ENCODE results near the gene LRRC31. TPM values are rescaled to one million over a fixed set of nuclear protein-coding genes. Genes with fewer than 3 reads are reported as not detected.
A peak's percentile ranks its signal among the peaks of the same experiment; 100 is the strongest.

The LRRC31 gene
- total RNA-seq, 1 donor from 2014 or later = not detected

DNA sequence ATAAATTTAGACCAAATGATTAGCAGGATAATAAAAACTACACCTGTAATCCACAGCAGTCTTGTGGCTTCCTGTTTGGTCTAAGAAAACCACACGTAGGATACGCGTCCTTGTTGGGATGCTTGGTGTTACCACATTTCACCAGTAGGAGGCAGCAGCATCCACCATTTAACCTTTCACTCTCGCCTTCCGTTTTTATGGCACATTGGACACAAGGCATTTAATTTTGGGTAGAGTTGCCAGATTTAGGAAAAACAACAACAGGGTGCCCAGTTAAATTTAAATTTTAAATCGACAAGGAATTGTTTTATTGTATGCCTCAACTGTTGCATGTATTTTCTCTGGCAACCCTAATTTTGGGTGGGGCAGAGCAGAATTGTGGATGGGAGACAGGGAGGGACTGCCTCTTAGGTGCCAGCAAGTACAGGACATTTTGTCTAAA lies 6.3 kb downstream of the LRRC31 start:
- DNase-seq = peak; percentile 32

DNA sequence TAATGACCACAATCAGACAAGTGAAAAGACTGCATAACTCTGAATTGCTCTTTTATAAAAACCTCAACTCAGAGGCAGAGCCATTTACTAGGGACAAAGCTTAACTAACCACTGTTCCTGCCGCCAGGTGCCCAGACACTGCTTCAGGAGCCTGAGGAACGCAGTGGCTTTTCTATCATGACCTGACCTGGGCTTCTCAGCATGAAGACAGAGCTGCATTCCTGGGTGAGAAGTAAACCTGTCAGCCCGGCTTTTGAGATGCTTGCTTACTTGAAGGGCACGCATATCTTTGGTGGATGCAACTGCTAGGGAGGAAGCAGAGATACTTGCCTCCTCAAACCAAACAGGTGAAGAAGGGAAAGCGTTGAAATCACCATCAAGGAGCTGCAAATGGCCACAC lies 7.9 kb downstream of the LRRC31 start:
- no peak for DNase-seq

DNA sequence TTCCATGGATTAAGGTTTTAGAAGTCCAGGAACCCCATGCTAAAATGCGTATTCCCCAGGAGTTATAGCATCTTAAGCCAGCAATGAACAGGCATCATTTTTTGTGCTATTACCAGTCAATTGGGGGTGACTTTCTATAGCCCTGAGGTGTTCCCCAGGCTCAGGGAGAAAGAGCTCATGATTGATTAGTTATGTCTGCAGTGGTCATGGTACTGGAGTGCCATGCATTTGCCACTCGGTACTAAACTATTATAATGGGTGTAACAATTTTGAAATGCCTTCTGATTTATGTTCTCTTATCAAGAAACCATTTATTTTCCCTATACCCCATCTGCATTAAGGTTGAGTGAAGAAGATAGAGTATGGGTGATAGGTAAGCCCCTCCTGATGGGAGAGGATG lies 11.9 kb downstream of the LRRC31 start:
- DNase-seq = no peak

DNA sequence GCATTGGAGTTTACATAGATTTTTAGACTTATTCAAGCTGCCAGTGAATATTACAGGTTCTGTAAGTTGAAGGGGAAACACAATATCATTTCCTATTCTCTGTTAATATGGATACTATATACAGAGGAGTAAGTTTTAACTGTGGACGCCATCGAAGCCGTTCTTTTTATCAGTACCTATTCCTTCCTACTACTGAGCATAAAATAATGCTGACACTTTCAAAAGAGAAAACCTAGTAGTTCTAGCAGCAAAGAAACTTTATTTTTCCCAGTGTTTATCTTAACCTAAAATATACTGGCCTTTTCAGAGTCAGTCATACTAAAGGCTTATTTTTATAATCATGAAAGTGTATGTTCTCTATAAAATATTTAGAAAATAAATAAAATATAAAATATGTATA lies 14.2 kb downstream of the LRRC31 start:
- no peak for DNase-seq

DNA sequence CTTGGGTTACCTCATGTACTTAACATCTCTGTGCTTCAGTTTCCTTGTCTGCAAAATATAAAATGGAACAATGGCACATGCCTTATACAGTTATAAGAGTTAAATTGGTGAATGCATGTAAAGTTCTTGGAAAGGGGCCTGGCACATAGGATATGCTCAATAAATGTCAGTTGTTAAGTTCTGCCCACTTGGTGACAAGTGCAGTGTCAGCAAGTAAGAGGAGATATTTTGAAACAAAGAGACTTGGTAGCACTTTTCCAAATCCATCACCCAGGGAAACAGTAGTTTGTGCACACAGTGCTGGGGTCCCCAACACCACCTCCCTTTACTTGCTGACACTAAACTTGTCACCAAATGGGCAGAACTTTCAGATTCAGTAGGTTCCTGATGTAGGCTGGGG lies 19.1 kb downstream of the LRRC31 start:
- no peak for DNase-seq

DNA sequence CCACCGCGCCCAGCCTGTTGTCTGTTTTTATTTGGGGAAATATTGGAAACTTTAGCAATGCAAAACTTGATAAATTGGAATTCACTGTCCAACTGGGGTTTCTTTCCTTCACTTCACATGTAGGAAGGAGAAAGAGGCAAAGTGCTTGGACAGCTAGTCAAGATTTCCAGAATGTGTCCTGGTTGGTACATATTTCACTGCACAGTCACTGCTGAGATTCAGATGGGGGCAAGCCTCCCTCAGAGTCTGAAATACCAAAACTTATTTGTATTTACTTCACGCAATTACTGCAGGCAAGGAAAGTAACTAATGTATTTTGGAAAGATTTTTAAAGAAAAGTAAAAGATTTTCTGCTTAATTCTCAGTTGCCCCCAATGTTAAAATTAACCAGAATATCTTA lies 21.0 kb downstream of the LRRC31 start:
- DNase-seq = no peak

DNA sequence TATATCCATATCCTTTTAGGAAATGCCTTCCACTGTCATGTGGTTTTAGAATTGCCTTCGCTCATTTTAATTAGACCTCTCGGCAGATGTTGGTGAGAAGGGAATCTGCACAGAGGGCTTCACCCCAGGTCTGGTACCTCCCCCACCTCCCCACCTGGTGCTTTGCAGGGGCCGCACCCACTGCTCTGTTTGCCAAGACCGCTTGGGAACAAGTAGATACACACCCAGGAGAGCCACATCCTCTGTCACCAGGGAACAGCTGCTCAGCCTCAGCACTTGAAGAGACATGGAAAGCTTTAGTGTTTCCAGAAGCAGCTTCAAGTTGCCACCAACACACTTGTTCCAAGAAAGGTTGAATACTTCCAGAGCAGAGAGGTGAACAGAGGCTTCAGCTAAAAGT lies 21.8 kb downstream of the LRRC31 start:
- no peak for DNase-seq

DNA sequence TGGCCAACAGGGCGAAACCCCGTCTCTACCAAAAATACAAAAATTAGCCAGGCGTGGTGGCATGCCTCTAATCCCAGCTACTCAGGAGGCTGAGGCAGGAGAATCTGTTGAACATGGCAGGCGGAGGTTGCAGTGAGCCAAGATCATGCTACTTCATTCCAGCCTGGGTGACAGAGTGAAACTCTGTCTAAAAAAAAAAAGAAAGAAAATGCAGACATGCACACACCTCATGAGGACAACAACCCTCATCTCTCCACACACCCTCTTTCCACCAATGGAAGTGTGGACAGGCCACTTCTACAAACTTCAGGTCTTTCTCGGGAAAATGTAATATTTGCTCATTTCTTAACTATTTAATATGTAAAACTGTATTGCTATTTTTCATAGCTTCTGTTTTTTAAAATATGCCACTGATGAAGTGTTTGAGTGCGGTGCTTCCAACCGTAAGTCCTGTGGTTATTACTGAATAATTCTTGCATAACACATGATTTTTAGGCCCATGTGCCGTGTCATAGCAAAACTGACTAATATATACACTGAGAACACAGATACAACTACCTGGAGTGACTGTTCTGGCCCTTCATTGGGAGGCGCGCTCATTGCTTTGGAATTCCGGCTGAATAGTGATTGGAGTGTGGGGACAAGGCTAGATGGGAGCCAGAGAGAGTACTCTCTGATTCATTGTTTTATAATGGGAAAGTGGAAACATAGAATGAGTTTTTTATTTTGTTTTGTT lies 23.1 kb downstream of the LRRC31 start:
- DNase-seq = no peak

DNA sequence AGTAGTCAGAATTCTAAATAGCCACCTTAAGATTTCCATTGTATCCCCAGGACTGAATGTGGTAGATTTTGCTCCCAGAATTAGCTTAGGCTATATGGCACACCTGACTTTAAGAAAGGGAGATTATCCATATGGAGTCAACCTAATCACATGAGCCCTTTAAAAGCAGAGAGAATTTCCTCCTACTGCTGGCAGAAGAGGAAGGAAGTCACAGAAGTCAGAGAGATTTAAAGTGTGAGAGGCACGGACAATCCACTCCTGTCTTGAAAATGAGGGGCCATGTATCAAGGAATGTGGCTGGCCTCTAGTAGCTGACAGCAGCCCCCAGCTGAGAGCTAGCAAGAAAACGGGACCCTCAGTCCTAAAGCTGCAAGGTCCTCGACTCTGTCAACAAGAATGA lies 26.8 kb downstream of the LRRC31 start:
- no peak for DNase-seq

DNA sequence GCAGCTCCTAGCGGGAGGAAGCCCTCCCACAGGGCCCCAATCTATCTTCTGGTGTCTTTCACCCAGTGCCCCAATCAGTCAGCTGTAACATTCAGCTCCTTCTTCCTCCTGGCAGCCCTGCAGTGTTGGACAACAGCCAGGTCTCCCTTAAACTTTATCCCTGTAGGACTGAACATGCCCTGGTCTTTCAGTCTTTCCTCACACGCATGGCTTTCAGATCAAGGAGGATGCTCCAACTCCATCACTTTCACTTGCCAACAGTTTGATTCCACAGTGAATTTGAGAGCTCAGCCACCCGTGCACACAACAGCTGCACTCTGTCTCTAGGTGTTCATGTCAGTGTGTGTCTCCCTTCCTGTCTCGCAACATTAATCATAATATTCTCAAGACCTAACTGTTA lies 28.6 kb downstream of the LRRC31 start:
- no peak for DNase-seq

DNA sequence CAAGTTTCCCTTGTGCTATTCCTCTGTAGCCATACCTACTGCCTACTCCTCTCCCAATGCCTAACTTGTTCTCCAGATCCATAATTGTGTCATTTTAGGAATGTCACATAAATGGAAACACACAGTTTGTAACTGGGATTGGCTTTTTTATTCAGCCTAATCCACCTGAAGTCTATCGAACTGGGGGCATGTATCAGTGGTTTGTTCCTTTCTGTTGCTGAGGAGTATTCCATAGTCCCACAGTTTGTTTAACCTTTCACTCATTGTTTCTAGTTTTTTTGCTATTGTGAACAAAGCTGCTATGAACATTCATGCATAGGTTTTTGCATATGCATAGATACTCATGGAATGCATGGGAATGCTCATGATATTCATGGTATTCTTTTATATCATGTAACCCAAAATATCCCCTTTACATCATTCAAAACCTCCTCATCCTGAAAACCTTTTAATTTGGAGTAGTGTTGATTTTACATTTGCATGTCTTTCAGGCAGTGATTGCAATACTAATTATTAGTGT lies 31.2 kb downstream of the LRRC31 start:
- no peak for DNase-seq

DNA sequence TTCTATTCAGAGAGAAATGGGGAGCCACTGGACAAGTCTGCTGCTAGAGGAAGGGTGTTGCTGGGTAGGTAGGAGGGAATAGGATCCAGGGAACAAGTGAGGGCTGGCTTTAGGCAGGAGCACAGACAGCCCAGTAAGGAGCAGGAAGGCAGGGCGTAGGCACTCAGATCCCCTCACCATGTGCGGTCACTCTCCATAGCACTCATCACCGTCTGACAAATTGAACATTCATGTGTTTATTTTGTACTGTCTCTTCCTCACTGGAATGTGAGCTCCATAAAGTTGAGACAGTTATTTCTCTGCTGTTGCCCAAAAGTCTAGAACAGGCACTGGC lies 32.8 kb downstream of the LRRC31 start:
- DNase-seq = no peak

DNA sequence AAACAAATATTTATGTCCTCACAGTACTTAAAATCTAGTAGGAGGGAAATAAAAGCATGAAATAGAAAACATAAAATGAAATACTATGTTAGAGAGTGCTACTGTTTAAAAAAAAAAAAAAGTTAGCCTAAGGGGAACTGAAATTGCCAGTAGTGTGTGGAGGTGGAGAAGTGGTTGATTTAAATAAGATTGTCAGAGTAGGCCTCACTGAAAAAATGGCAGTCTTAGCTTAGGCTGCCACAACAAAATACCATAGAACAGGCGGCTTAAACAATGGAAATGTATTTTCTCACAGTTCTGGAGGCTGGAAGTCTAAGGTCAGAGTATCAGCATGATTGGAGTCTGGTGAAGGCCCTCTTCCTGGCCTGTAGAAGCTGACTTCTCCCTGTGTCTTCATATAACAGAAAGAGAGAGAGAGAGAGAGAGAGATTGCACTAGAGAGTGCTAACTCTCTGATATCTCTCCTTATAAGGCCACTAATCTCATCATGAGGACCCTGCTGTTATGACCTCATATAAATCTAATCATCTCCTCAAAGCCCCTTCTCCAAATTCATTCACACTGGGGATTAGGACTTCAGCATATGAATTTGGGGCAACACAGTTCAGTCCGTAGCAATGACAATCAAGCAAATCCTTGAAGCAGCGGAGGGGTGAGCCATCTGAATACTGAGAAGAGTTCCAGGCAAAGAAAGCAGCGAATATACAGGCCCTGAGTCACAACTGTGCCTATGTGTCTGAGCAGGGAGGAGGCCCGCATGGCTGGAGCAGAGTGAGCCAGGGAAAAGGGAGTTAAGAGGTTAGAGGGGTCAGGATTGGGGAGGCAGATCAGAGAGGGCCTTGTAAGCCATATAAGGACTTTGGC lies 33.4 kb downstream of the LRRC31 start:
- DNase-seq = no peak

DNA sequence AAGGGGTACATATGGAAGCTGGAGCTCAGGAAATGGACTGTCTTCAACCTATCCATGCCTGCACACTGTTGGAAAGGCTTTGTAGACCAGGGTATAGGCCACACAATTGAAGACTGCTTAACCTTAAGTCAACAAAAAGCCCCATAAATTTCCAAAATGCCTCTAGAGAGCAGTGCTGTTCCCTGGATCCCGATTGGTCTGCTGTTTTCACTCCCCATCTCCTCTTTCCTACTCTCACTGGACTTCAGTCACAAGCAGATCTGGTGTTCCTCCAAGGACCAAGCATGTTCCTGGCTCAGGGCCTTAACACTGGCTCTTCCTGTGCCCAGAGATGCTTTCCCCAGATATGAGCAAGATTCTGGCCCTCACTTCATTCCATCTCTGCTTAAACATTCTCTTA lies 34.2 kb downstream of the LRRC31 start:
- DNase-seq = no peak

DNA sequence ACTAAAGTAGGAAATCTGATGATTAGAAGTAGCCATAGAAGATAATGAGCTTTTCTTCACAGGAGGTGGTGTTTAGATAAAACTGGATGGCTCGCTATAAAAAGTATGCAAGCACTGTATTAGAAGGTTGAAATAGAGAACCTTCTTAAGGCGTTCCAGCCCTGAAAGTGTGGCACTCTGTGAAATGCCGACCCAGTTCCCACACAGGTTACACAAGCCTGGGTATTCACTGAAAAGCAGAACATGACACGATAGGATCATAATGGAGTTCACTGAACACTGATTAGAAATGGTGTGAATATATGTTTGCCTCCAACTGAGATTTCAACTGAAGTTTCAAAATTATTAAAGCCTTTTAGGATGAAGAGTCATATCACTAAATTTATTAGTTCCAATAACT lies 42.0 kb downstream of the LRRC31 start:
- DNase-seq = no peak

DNA sequence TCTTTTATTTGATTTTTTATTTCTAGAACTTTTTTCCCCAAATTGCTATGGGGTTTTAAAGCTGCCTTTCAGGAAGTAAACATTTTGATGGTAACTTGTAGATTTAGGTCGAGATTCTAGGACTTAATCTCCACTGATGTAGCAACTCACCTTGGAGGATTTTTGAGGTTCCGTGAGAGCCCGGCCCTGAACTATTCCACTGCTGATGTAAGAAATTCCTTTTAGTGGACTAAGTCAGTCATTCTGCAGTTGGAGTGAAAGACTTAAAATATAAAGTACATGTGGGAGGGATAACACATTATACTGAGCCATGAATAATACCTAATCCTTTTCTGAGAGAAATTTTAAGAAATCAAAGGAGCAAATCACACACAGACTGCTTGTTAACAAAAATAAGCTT lies 44.4 kb downstream of the LRRC31 start:
- no peak for DNase-seq

DNA sequence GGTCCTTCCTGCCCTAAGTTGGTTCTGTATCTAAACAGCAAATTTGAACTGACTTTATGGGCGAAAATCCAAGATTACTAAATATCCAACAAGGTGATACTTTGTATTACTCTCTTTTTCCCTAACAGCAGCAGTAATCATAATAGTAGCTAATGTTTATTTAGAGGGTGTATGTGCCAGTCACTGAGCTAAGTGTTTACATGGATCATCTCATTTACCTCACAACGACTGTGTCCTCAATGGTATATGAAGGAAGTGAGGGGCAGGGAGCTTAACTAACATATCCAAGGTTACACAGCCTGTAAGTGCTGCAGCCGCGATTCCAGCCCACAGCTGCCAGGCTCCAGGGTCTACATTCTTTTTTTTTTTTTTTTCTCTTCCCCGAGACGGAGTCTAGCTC lies 46.8 kb downstream of the LRRC31 start:
- no peak for DNase-seq

DNA sequence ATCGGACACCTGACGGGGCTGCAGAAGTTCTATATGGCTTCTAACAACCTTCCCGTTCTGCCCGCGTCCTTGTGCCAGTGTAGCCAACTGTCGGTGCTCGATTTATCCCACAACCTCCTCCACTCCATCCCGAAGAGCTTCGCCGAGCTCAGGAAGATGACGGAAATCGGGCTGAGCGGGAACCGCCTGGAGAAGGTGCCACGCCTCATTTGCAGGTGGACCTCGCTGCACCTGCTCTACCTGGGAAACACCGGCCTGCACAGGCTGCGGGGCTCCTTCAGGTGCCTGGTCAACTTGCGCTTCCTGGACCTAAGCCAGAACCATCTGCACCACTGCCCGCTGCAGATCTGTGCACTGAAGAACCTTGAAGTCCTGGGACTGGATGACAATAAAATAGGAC lies 47.2 kb downstream of the LRRC31 start:
- no peak for DNase-seq

DNA sequence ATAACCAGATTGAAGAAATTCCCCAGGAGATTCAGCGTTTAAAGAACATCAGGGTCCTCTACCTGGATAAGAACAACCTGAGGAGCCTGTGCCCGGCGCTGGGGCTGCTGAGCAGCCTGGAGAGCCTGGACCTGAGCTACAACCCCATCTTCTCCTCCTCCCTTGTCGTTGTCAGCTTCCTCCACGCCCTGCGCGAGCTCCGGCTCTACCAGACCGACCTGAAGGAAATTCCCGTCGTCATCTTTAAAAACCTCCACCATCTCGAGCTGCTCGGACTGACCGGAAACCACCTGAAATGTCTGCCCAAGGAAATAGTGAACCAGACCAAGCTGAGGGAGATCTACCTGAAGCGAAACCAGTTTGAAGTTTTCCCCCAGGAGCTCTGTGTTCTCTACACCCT lies 47.6 kb downstream of the LRRC31 start:
- DNase-seq = no peak

DNA sequence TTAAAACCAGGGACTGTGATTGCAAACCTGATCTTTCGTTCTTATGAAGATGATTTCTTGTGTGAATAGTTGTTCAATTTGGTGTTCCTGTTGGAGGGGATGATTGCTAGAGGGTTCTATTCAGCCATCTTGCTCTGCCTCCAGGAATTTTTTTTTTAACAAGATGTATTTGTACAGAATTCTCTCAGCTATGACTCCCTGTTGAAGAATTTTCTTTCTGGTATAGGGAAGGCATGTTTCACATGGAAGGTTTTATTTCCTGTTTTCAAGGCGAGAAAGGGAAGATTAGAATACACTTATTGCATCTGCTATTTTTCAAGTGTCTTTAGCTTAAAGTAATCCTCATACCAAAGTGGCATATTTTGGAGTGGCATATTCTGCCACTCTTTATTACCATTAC lies 51.4 kb downstream of the LRRC31 start:
- DNase-seq = no peak

DNA sequence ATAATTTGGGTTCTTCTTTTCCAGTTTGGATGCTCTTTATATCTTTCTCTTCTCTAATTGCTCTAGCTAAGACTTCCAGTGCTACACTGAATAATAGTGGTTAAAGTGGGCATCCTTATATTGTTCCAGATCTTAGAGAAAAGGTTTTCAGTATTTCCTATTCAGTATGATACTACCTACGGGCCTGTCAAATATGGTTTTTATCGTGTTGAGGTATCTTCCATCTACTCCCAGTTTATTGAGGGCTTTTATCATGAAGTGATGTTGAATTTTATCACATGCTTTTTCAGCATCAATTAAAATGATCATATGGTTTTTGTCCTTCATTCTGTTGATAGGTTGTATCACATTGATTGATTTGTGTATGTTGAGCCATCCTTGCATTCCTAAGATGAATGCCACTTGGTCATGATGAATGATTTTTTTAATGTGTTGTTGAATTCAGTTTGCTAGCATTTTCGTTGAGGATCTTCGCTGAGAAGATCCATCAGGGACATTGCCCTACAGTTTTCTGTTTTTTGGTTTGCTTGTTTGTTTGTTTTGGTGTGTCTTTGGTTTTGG lies 54.1 kb downstream of the LRRC31 start:
- DNase-seq = no peak

DNA sequence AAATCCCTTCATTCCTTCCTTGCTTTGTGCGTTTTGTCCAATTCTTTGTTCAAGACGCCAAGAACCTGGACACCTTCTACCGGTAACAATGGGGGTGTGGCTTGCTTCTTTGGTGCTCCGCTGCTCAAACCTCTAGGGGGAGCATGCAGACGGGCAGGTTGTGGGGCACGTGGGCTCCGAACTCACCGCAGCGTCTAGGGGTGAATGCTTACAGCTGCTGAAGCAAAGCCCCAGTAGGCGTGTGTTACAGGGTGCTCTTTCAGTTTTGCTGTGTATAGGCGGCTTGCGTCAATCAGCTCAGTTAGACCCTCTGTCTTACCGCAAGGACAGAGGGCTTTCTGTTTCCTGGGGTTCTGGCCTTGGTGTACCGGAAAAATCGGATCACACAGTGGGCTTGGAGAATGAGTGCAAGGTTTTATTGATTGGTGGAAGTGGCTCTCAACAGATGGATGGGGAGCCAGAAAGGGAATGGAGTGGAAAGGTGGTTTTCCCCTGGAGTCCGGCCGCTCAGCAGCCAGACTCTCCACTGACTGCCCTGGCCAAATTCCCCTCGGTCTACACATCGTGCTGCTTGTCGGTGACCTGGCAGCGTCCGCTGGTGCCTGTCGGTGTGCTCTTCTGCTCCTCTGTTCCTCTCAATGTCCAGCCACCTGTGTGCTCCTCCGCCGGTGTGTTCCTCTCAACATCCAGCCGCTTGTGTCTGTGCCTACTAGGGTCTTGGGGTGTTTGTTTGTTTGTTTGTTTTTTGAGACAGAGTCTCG lies 55.8 kb downstream of the LRRC31 start:
- no peak for DNase-seq

DNA sequence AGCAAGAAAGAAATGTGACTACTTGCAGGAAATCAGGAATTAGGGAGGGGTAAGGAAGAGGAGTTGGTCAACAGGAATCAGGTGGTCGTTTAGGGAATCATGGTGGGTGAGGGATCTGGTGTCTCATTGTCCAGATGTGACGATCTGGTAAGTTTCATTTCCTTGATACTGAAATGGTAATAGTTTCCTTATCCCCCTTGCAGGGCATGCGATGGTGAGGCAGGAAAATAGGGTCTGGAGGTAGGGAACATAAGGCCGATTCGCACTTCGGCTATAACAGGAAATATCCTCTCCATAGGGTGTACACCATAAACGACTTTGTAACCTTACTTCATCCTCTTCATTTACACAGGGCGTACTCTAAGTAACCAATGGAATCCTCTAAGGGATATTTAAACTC lies 56.5 kb downstream of the LRRC31 start:
- DNase-seq = no peak

Data from occipital lobe (tissue), 2 donors.